Measurements from ENCODE around the gene RANBP10.

The RANBP10 gene

GRCh38 chr16:67675999-67676398, 130.4 kb downstream of the RANBP10 start:
- no peak for DNase-seq (ENCODE audit: low spot score)

GRCh38 chr16:67675579-67675935, 130.8 kb downstream of the RANBP10 start:
- DNase-seq (ENCODE audit: low spot score): no peak

- no peak for DNase-seq (ENCODE audit: low spot score)
These were observed 131.3 kb downstream of the RANBP10 start for GRCh38 chr16:67674851-67675578.

GRCh38 chr16:67673712-67674580, 132.4 kb downstream of the RANBP10 start:
- no peak for DNase-seq (ENCODE audit: low spot score)

Measured in AG20443 (cell line).